Tibial nerve (tissue), 4 donors: ENCODE data around the gene ACTR6.

Source experiments
- EP300 ChIP-seq, 2 donors: sonication (generic); formaldehyde crosslinking; IDR thresholded peaks; one replicate each; pipeline ENCODE4 v1.6.1; 2017; ENCODE audit warnings: antibody characterized with exemption in 2 of 2, mild to moderate bottlenecking in 1 of 2
- POLR2A ChIP-seq, 2 donors: fragments of 450-650 bp; IDR thresholded peaks; one replicate each; pipeline ENCODE4 v1.6.1; 2017; ENCODE audit warnings: antibody characterized with exemption in 2 of 2, mild to moderate bottlenecking in 2 of 2, moderate library complexity in 2 of 2
- TF ChIP-seq, protein P1 (sequence below), 5 experiments: fragments of 200-600 bp in 3 of 5; fragments of 450-650 bp in 2 of 5; sonication (generic) in 3 of 5; IDR thresholded peaks; one replicate each; pipeline ENCODE4 v1.5.1; 2016 to 2019; ENCODE audit warnings: antibody characterized with exemption in 5 of 5, mild to moderate bottlenecking in 3 of 5, moderate library complexity in 2 of 5

- TF ChIP-seq, protein P1, sequence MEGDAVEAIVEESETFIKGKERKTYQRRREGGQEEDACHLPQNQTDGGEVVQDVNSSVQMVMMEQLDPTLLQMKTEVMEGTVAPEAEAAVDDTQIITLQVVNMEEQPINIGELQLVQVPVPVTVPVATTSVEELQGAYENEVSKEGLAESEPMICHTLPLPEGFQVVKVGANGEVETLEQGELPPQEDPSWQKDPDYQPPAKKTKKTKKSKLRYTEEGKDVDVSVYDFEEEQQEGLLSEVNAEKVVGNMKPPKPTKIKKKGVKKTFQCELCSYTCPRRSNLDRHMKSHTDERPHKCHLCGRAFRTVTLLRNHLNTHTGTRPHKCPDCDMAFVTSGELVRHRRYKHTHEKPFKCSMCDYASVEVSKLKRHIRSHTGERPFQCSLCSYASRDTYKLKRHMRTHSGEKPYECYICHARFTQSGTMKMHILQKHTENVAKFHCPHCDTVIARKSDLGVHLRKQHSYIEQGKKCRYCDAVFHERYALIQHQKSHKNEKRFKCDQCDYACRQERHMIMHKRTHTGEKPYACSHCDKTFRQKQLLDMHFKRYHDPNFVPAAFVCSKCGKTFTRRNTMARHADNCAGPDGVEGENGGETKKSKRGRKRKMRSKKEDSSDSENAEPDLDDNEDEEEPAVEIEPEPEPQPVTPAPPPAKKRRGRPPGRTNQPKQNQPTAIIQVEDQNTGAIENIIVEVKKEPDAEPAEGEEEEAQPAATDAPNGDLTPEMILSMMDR (IDR thresholded peaks at IDR 0.05) = no peak
- no peak for TF ChIP-seq POLR2A (IDR thresholded peaks at IDR 0.05)
- TF ChIP-seq EP300 (IDR thresholded peaks at IDR 0.05) = no peak
Observed at GRCh38 chr12:100213016-100213891, 12.6 kb downstream of the ACTR6 start.
